ENCODE data around the gene NBAS.

NBAS gene

DNA sequence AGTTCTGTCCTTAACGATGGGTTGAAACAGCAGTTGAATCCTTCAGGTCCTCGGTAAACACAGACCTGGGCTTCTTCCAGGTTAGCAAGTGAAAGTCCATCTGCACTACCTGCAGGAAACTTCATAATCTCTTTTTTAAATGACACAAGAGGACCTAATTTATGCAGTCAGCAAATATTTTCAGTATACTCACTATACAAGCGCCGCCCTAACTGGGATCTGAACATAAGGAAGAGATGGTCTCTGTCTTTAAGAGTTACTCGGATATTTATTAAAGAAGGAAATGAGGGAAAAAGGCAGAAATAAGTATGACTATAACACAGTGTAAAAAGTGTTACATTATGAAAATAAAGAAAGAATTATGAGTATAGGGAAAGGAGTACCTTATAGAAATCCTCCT lies 103.3 kb downstream of the NBAS start:
- Histone ChIP-seq H3K9me3 (ENCODE audit: control insufficient read depth, insufficient read depth, low read depth, low read length) (no peaks in the 10 kb centered on the region), H3K27ac (ENCODE audit: extremely low read depth, low read depth, low read length) (no peak overlapping the region), H3K36me3 (ENCODE audit: control insufficient read depth in 2 of 2, insufficient read depth in 1 of 2, low read length in 2 of 2) (peaks cover 0 to 9% of the 10 kb centered on the region in 2 experiments; a peak in 1 of 3 replicates), H3K4me3 (ENCODE audit: low read depth, low read length) (no peak overlapping the region), H3K4me1 (ENCODE audit: control insufficient read depth, insufficient read depth, low read length) (no peaks in the 10 kb centered on the region)
- POLR2A ChIA-PET = no interaction called here
- CTCF ChIA-PET = no interaction called here
- TF ChIP-seq ZNF394 (tag by site-specific recombination; IDR thresholded peaks at IDR 0.05; ENCODE audit: borderline replicate concordance) (no peak), ZNF626 (tag by site-specific recombination; IDR thresholded peaks at IDR 0.05) (no peak), ZNF175 (tag by site-specific recombination; IDR thresholded peaks at IDR 0.05) (no peak), ZNF174 (tag by site-specific recombination; IDR thresholded peaks at IDR 0.05) (no peak), ZNF138 (tag by site-specific recombination; IDR thresholded peaks at IDR 0.05; ENCODE audit: borderline replicate concordance) (no peak), ZNF560 (tag by site-specific recombination; IDR thresholded peaks at IDR 0.05; ENCODE audit: borderline replicate concordance) (no peak), ZNF248 (tag by site-specific recombination; IDR thresholded peaks at IDR 0.05) (no peak), ZNF366 (tag by site-specific recombination; conservative IDR thresholded peaks at IDR 0.05) (no peak), ZNF707 (tag by site-specific recombination; IDR thresholded peaks at IDR 0.05) (no peak), REPIN1 (tag by site-specific recombination; IDR thresholded peaks at IDR 0.05; ENCODE audit: low read depth) (no peak), HOXA7 (CRISPR knock-in tag; IDR thresholded peaks at IDR 0.05; ENCODE audit: borderline replicate concordance) (no peak), ZNF10 (tag by site-specific recombination; IDR thresholded peaks at IDR 0.05) (no peak), WT1 (tag by site-specific recombination; IDR thresholded peaks at IDR 0.05) (no peak)
- TF ChIP-seq, protein P1, sequence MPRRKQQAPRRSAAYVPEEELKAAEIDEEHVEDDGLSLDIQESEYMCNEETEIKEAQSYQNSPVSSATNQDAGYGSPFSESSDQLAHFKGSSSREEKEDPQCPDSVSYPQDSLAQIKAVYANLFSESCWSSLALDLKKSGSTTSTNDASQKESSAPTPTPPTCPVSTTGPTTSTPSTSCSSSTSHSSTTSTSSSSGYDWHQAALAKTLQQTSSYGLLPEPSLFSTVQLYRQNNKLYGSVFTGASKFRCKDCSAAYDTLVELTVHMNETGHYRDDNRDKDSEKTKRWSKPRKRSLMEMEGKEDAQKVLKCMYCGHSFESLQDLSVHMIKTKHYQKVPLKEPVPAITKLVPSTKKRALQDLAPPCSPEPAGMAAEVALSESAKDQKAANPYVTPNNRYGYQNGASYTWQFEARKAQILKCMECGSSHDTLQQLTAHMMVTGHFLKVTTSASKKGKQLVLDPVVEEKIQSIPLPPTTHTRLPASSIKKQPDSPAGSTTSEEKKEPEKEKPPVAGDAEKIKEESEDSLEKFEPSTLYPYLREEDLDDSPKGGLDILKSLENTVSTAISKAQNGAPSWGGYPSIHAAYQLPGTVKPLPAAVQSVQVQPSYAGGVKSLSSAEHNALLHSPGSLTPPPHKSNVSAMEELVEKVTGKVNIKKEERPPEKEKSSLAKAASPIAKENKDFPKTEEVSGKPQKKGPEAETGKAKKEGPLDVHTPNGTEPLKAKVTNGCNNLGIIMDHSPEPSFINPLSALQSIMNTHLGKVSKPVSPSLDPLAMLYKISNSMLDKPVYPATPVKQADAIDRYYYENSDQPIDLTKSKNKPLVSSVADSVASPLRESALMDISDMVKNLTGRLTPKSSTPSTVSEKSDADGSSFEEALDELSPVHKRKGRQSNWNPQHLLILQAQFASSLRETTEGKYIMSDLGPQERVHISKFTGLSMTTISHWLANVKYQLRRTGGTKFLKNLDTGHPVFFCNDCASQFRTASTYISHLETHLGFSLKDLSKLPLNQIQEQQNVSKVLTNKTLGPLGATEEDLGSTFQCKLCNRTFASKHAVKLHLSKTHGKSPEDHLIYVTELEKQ (tag by site-specific recombination; IDR thresholded peaks at IDR 0.05; ENCODE audit: borderline replicate concordance) = no peak
- TF ChIP-seq, protein P2, sequence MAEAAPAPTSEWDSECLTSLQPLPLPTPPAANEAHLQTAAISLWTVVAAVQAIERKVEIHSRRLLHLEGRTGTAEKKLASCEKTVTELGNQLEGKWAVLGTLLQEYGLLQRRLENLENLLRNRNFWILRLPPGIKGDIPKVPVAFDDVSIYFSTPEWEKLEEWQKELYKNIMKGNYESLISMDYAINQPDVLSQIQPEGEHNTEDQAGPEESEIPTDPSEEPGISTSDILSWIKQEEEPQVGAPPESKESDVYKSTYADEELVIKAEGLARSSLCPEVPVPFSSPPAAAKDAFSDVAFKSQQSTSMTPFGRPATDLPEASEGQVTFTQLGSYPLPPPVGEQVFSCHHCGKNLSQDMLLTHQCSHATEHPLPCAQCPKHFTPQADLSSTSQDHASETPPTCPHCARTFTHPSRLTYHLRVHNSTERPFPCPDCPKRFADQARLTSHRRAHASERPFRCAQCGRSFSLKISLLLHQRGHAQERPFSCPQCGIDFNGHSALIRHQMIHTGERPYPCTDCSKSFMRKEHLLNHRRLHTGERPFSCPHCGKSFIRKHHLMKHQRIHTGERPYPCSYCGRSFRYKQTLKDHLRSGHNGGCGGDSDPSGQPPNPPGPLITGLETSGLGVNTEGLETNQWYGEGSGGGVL (tag by site-specific recombination; IDR thresholded peaks at IDR 0.05) = no peak
- TF ChIP-seq, protein P3, sequence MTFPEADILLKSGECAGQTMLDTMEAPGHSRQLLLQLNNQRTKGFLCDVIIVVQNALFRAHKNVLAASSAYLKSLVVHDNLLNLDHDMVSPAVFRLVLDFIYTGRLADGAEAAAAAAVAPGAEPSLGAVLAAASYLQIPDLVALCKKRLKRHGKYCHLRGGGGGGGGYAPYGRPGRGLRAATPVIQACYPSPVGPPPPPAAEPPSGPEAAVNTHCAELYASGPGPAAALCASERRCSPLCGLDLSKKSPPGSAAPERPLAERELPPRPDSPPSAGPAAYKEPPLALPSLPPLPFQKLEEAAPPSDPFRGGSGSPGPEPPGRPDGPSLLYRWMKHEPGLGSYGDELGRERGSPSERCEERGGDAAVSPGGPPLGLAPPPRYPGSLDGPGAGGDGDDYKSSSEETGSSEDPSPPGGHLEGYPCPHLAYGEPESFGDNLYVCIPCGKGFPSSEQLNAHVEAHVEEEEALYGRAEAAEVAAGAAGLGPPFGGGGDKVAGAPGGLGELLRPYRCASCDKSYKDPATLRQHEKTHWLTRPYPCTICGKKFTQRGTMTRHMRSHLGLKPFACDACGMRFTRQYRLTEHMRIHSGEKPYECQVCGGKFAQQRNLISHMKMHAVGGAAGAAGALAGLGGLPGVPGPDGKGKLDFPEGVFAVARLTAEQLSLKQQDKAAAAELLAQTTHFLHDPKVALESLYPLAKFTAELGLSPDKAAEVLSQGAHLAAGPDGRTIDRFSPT (tag by site-specific recombination; IDR thresholded peaks at IDR 0.05) = no peak

DNA sequence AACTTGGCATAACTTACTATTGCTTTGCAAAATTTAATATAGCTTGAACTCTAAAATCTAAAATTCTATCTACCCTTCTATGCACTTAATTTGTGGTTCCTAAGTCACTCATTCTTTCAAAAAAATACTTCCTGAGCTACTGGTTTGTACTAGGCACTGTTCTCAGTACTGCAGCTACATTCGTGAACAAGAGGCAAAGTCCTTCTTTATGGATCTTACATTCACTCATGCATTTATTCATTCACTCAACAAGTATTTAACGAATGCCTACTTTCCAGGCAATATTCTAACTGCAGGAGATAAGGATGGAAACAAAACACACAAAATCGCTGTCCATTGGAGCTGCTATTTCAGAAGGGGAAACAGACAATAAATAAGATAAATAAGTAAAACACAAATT lies 104.8 kb downstream of the NBAS start:
- no peak overlapping the region for H3K4me3 ChIP-seq (ENCODE audit: low read depth, low read length)
- peaks cover 0 to 9% of the 10 kb centered on the region in 2 experiments; a peak in 1 of 3 replicates for H3K36me3 ChIP-seq (ENCODE audit: control insufficient read depth in 2 of 2, insufficient read depth in 1 of 2, low read length in 2 of 2)
- no peaks in the 10 kb centered on the region for H3K9me3 ChIP-seq (ENCODE audit: control insufficient read depth, insufficient read depth, low read depth, low read length)
- CTCF ChIA-PET = no interaction called here
- no peak overlapping the region for H3K27ac ChIP-seq (ENCODE audit: extremely low read depth, low read depth, low read length)
- no peak for TF ChIP-seq ZSCAN23 (tag by site-specific recombination; IDR thresholded peaks at IDR 0.05)
- POLR2A ChIA-PET = no interaction called here
- H3K4me1 ChIP-seq (ENCODE audit: control insufficient read depth, insufficient read depth, low read length) = no peaks in the 10 kb centered on the region
